Mucosa of descending colon (tissue), 3 donors: ENCODE results near the gene TRH. TPM values are rescaled to one million over a fixed set of nuclear protein-coding genes. Genes with fewer than 3 reads are reported as not detected.

ENCODE experiments used
- ATAC-seq: fragments of 200-7000 bp; cut with Tn5 transposase; one replicate; pipeline ENCODE4 v1.9.1; 2020; ENCODE audit warnings: mild to moderate bottlenecking, moderate library complexity
- DNase-seq, 3 donors: peaks; one replicate each; pipeline ENCODE4 v3.0.0-alpha.2; 2020
- H3K36me3 ChIP-seq: fragments of 200-600 bp; one replicate; pipeline ENCODE4 v1.8.0; 2021; ENCODE audit warnings: low read depth, mild to moderate bottlenecking
- H3K4me1 ChIP-seq: fragments of 200-600 bp; one replicate; pipeline ENCODE4 v1.8.0; 2021; ENCODE audit warnings: low read depth, mild to moderate bottlenecking
- H3K4me3 ChIP-seq: fragments of 200-600 bp; one replicate; pipeline ENCODE4 v1.8.0; 2021; ENCODE audit warnings: mild to moderate bottlenecking
- H3K9me3 ChIP-seq: fragments of 200-600 bp; one replicate; pipeline ENCODE4 v1.8.0; 2021; ENCODE audit warnings: mild to moderate bottlenecking
- CTCF ChIP-seq: fragments of 200-600 bp; IDR thresholded peaks from one replicate; pipeline ENCODE4 v1.8.0; 2022; ENCODE audit warnings: antibody characterized with exemption, mild to moderate bottlenecking
- intact Hi-C, 2 donors: fragments of 100-400 bp; cut with DNase I in 1 of 2; cut with micrococcal nuclease in 1 of 2; formaldehyde crosslinking; loops; one replicate each; pipeline versions ENCODE4 v1.11.0 to v1.11.1; 2022; cut with DNase I, micrococcal nuclease
- total RNA-seq, 3 donors: library from RNA; stranded (reverse); fragmentation: NEBNext Ultra II Directional in 2 of 3; extraction: Animal tissue kit (Norgen Biotek cat#: 25700) in 2 of 3; gene quantifications; one replicate each; pipeline versions ENCODE4 v1.2.1 to v1.2.4, GENCODE V29; 2021 to 2023
- donor health status: DM: no; HTN: no; CAD: no; lungs with moderate emphysema.
- donor health status: DM: no; HTN: no; CAD: no.
- donor health status: DM: no; HTN: yes; CAD: no.

TRH gene
- total RNA-seq, 3 donors from 2014 or later: not detected

- intact Hi-C loops: no loop called here
- DNase-seq: no peak
- TF ChIP-seq CTCF: no peak
- Histone ChIP-seq H3K9me3 (no peaks in the 10 kb centered on the region), H3K4me1 (peaks cover 5% of the 10 kb centered on the region), H3K4me3 (no peak overlapping the region), H3K36me3 (no peaks in the 10 kb centered on the region)
- no peak for ATAC-seq
Observed at GRCh38 chr3:129979905-129980304, 5.4 kb downstream of the TRH start.

GRCh38 chr3:129983561-129983960, 9.0 kb downstream of the TRH start:
- DNase-seq: no peak
- Histone ChIP-seq H3K4me1 (no peaks in the 10 kb centered on the region), H3K9me3 (no peaks in the 10 kb centered on the region), H3K36me3 (no peaks in the 10 kb centered on the region), H3K4me3 (no peak overlapping the region)
- intact Hi-C loops: no loop called here
- no peak for TF ChIP-seq CTCF
- ATAC-seq: no peak

GRCh38 chr3:129984125-129984524, 9.6 kb downstream of the TRH start:
- no peak for ATAC-seq
- Histone ChIP-seq H3K4me3 (no peak overlapping the region), H3K4me1 (no peaks in the 10 kb centered on the region), H3K9me3 (no peaks in the 10 kb centered on the region), H3K36me3 (no peaks in the 10 kb centered on the region)
- no peak for TF ChIP-seq CTCF
- intact Hi-C loops: no loop called here
- no peak for DNase-seq

GRCh38 chr3:129985113-129985512, 10.6 kb downstream of the TRH start:
- H3K4me3 ChIP-seq: no peak overlapping the region
- no peaks in the 10 kb centered on the region for H3K9me3 ChIP-seq
- TF ChIP-seq CTCF: no peak
- DNase-seq: no peak
- intact Hi-C loops: no loop called here
- no peaks in the 10 kb centered on the region for H3K4me1 ChIP-seq
- no peak for ATAC-seq
- H3K36me3 ChIP-seq: no peaks in the 10 kb centered on the region

GRCh38 chr3:129988429-129988828, 13.9 kb downstream of the TRH start:
- TF ChIP-seq CTCF: no peak
- Histone ChIP-seq H3K36me3 (no peaks in the 10 kb centered on the region), H3K4me3 (no peak overlapping the region), H3K4me1 (no peaks in the 10 kb centered on the region), H3K9me3 (no peaks in the 10 kb centered on the region)
- ATAC-seq (no peak), DNase-seq (no peak)
- intact Hi-C loops: no loop called here

- ATAC-seq (no peak), DNase-seq (no peak)
- Histone ChIP-seq H3K4me3 (no peak overlapping the region), H3K9me3 (no peaks in the 10 kb centered on the region), H3K36me3 (no peaks in the 10 kb centered on the region), H3K4me1 (no peaks in the 10 kb centered on the region)
- intact Hi-C loops: no loop called here
- no peak for TF ChIP-seq CTCF
Observed at GRCh38 chr3:129989414-129989813, 14.9 kb downstream of the TRH start.
